ENCODE results near the gene LLPH.

Gene LLPH

DNA sequence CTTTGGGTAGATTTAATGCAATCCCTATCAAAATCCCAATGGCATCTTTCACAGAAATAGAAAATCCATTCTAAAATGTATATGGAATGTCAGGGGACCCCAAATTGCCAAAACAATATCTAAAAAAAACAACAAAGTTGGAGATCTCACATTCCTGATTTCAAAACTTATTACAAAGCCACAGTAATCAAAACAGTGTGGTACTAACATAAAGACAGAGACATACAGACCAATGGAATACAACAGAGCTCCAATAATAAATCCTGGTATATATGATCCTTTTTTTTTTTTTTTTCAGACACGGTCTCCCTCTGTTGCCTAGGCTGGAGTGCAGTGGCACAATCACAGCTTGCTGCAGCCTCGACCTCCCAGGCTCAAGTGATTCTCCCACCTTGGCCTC lies 34.6 kb upstream of the LLPH start:
- H3K27ac ChIP-seq = no peak overlapping the region
- TF ChIP-seq, protein P1, sequence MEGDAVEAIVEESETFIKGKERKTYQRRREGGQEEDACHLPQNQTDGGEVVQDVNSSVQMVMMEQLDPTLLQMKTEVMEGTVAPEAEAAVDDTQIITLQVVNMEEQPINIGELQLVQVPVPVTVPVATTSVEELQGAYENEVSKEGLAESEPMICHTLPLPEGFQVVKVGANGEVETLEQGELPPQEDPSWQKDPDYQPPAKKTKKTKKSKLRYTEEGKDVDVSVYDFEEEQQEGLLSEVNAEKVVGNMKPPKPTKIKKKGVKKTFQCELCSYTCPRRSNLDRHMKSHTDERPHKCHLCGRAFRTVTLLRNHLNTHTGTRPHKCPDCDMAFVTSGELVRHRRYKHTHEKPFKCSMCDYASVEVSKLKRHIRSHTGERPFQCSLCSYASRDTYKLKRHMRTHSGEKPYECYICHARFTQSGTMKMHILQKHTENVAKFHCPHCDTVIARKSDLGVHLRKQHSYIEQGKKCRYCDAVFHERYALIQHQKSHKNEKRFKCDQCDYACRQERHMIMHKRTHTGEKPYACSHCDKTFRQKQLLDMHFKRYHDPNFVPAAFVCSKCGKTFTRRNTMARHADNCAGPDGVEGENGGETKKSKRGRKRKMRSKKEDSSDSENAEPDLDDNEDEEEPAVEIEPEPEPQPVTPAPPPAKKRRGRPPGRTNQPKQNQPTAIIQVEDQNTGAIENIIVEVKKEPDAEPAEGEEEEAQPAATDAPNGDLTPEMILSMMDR (conservative IDR thresholded peaks at IDR 0.05) = no peak

- TF ChIP-seq, protein P1 (conservative IDR thresholded peaks at IDR 0.05) = no peak
- no peak overlapping the region for H3K27ac ChIP-seq
These were observed 33.8 kb upstream of the LLPH start for GRCh38 chr12:66164349-66164821.

GRCh38 chr12:66163289-66163688 lies 32.7 kb upstream of the LLPH start:
- TF ChIP-seq, protein P1 (conservative IDR thresholded peaks at IDR 0.05) = no peak

GRCh38 chr12:66162701-66163100 lies 32.2 kb upstream of the LLPH start:
- TF ChIP-seq, protein P1 (conservative IDR thresholded peaks at IDR 0.05) = no peak
- no peak overlapping the region for H3K27ac ChIP-seq

More at GRCh38 chr12:66163289-66163688, 32.7 kb upstream of the LLPH start:
- H3K27ac ChIP-seq = no peak overlapping the region

DNA sequence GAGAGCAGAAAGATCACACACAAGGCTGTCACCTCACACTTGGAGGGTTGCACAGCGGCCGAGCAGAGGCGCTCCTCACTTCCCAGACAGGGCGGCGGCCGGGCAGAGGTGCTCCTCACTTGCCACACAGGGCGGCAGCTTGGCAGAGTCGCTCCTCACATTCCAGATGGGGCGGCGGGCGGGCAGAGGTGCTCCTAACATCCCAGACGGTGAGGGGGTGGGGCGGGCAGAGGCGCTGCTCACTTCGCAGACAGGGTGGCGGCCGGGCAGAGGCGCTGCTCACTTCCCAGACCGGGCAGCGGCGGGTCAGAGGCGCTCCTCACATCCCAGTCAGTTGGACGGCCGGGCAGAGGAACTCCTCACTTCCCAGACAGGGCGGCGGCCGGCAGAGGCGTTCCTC lies 30.2 kb upstream of the LLPH start:
- TF ChIP-seq, protein P1 (conservative IDR thresholded peaks at IDR 0.05) = no peak
- H3K27ac ChIP-seq = no peak overlapping the region

GRCh38 chr12:66159123-66159522 lies 28.6 kb upstream of the LLPH start:
- no peak overlapping the region for H3K27ac ChIP-seq
- TF ChIP-seq, protein P1 (conservative IDR thresholded peaks at IDR 0.05) = no peak

DNA sequence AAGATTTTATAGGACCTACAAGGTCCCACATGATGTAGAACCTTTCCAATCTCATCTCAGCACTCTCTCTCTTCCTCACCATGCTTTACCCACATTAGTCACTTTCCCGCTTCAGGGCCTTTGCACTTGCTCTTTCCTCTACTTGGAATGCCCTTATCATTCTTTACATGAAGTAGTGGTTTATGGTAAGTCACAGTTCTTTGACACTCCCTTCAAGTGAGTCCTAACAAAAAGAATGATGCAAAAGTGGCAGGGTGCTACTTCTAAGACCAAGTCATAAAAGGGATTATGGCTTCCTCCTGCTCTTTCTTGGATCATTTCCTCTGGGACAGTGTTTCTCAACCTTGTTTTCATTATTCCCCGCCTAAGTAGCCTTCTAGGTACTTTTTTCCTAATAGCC lies 26.1 kb upstream of the LLPH start:
- TF ChIP-seq, protein P1 (conservative IDR thresholded peaks at IDR 0.05) = no peak
- H3K27ac ChIP-seq = no peak overlapping the region
